Stomach (tissue), 9 donors: Measurements from ENCODE around the gene HOXC12. TPM values are rescaled to one million over a fixed set of nuclear protein-coding genes. Genes with fewer than 3 reads are reported as not detected.
A peak's percentile ranks its signal among the peaks of the same experiment; 100 is the strongest.

Experiments used
- DNase-seq, 2 donors: peaks; one replicate each; pipeline versions ENCODE4 v3.0.0 to v3.0.0-alpha.2; 2013 to 2019
- H3K27ac ChIP-seq, 5 donors: fragments of 200-600 bp in 4 of 5; sonication (generic) in 4 of 5; one replicate each; pipeline ENCODE4 v1.5.1; 2013 to 2019; ENCODE audit warnings: mild to moderate bottlenecking in 1 of 5, moderate library complexity in 1 of 5
- H3K27me3 ChIP-seq, 3 donors: fragments of 200-600 bp; sonication (generic); one replicate each; pipeline ENCODE4 v1.5.1; 2017 to 2019; ENCODE audit warnings: mixed run types in 1 of 3
- H3K36me3 ChIP-seq, 4 donors: fragments of 200-600 bp; sonication (generic); 1 replicate in 3 of 4; 2 replicates in 1 of 4; pipeline ENCODE4 v1.5.1; 2016 to 2019
- H3K4me1 ChIP-seq, 4 donors: fragments of 200-600 bp; sonication (generic); one replicate each; pipeline ENCODE4 v1.5.1; 2016 to 2019
- H3K4me3 ChIP-seq, 4 donors: fragments of 200-600 bp; sonication (generic) in 3 of 4; one replicate each; pipeline ENCODE4 v1.5.1; 2016 to 2019; ENCODE audit warnings: mild to moderate bottlenecking in 1 of 4
- H3K9me3 ChIP-seq, 4 donors: fragments of 200-600 bp; sonication (generic); one replicate each; pipeline ENCODE4 v1.5.1; 2016 to 2019
- EP300 ChIP-seq: sonication (generic); formaldehyde crosslinking; IDR thresholded peaks from one replicate; pipeline ENCODE4 v1.6.1; 2017; ENCODE audit warnings: antibody characterized with exemption
- POLR2A ChIP-seq, 4 donors: fragments of 450-650 bp; IDR thresholded peaks; one replicate each; pipeline ENCODE4 v1.6.1; 2016; ENCODE audit warnings: antibody characterized with exemption in 4 of 4, control low read depth in 2 of 4, mild to moderate bottlenecking in 1 of 4, moderate library complexity in 1 of 4
- POLR2AphosphoS5 ChIP-seq, 3 donors: sonication (generic); formaldehyde crosslinking; IDR thresholded peaks; one replicate each; pipeline ENCODE4 v1.6.1; 2016; ENCODE audit warnings: antibody characterized with exemption in 3 of 3
- WGBS, 5 donors: extraction: QIAGEN DNeasy Blood & Tissue Kit in 3 of 5; methylation state at CpG; one replicate each; pipeline versions ENCODE4 v1.1.5 to v1.1.7; 2013 to 2018; 5-methylcytosine and 5-hydroxymethylcytosine counted together
- intact Hi-C: fragments of 100-400 bp; cut with DNase I; formaldehyde crosslinking; loops from one replicate; pipeline ENCODE4 v1.15.1; 2023; ENCODE audit warnings: low total_unique reads
- polyA plus RNA-seq, 3 donors: library from polyadenylated mRNA; stranded (reverse); fragments of 200-250 nt; gene quantifications; one replicate each; pipeline ENCODE4 v1.2.3, GENCODE V29; 2013
- total RNA-seq, 5 donors: library from RNA; depleted of rRNA; stranded (reverse); fragments of >200 nt; gene quantifications; one replicate each; pipeline versions ENCODE4 v1.1.0 to v1.2.3, GENCODE V29; 2014 to 2016
- TF ChIP-seq, protein P1 (sequence below), 7 experiments: fragments of 450-650 bp in 4 of 7; fragments of 200-600 bp in 3 of 7; sonication (generic) in 3 of 7; IDR thresholded peaks; one replicate each; pipeline ENCODE4 v1.5.1; 2016 to 2019; ENCODE audit warnings: antibody characterized with exemption in 7 of 7, control low read depth in 2 of 7, mild to moderate bottlenecking in 1 of 7
- donor health status: healthy with polysubstance abuse.
- donor health status: Bipolar disorder and iron deficiency.
- donor health status: healthy.

The HOXC12 gene
- total and polyA plus RNA-seq, 8 donors = not detected

DNA sequence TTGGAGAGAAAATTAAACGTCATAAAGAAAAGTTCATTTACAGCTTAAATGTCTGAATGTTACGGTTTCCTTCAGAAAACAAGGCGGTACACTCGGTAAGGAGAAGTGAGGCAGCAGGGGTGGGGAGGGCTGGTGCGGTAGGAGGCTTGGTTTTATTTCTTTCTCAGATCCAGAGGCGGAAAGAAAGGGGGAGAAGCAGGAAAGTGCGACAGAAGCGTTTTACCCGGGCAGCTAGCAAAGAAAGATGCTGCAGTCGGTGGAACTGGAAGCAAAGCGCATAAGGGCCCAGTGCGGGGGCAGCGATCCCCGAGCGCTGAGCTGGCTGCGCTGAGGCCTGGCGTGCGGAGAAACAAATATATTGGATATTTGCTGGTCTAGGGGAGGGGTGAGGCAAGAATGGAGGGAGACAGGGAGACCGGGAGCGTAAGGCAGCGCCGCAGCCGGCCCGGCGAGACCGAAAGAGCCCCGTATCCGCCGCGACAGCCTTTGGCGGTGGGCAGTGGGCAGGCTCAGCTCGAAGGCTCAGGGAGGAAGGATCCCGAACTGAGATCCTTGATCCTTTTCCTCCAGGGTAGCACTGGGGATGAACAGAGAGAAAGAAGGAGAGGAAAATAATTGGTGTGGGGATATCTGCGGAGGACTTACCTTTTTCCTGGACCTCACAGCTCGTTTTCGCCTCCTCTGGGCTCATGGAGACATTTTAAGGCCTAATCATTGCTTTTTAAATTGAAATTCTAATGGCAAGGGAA lies 11.9 kb downstream of the HOXC12 start:
- 6 to 11% (median 10%) methylated on average over 36 of the region's 36 CpGs for WGBS, 5 donors
- no peaks in the 10 kb centered on the region for H3K36me3 ChIP-seq
- H3K27ac ChIP-seq = no peak overlapping the region
- intact Hi-C loops = no loop called here
- H3K4me3 ChIP-seq = peak overlapping the region in 1 of 4 donors; percentile 18
- peaks cover 74 to 100% (median 100%) of the 10 kb centered on the region in 3 donors for H3K27me3 ChIP-seq
- peaks cover 8 to 35% (median 24%) of the 10 kb centered on the region in 4 donors for H3K4me1 ChIP-seq
- H3K9me3 ChIP-seq = peaks cover 0 to 4% (median 0%) of the 10 kb centered on the region in 4 donors
- no peak for DNase-seq
- TF ChIP-seq EP300 (no peak), POLR2A (IDR thresholded peaks at IDR 0.05) (no peak), POLR2AphosphoS5 (IDR thresholded peaks at IDR 0.05) (no peak)
- TF ChIP-seq, protein P1, sequence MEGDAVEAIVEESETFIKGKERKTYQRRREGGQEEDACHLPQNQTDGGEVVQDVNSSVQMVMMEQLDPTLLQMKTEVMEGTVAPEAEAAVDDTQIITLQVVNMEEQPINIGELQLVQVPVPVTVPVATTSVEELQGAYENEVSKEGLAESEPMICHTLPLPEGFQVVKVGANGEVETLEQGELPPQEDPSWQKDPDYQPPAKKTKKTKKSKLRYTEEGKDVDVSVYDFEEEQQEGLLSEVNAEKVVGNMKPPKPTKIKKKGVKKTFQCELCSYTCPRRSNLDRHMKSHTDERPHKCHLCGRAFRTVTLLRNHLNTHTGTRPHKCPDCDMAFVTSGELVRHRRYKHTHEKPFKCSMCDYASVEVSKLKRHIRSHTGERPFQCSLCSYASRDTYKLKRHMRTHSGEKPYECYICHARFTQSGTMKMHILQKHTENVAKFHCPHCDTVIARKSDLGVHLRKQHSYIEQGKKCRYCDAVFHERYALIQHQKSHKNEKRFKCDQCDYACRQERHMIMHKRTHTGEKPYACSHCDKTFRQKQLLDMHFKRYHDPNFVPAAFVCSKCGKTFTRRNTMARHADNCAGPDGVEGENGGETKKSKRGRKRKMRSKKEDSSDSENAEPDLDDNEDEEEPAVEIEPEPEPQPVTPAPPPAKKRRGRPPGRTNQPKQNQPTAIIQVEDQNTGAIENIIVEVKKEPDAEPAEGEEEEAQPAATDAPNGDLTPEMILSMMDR (IDR thresholded peaks at IDR 0.05) = no peak

DNA sequence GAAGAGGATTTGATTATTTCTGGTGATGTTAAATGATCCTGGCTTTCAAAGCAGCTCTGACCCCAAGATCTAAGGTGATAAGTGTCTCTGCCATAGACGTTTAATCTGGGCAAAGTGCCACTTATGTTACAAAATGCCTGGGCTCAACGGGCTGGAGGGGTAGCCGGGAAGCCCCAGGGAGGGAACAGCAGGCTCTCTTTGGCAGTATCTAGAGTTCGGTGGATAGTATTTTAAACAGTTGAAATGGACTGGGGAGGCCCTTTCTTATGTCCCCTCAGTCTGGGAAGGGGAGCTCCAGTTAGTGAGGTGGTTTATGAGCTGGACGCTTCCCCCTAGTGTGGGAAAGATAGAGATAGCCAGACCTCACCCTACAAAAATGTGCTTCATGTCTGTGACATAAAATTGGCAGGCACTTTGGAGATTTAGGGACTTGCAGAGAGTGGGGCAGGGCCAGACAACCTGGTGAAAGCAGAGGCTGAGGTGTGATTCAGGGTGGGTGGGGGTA lies 12.8 kb downstream of the HOXC12 start:
- 6 to 15% (median 7%) methylated on average over 5 of the region's 5 CpGs for WGBS, 5 donors
- TF ChIP-seq, protein P1 (IDR thresholded peaks at IDR 0.05) = no peak
- TF ChIP-seq POLR2A (IDR thresholded peaks at IDR 0.05) = no peak
- TF ChIP-seq EP300 = no peak
- no peak for TF ChIP-seq POLR2AphosphoS5 (IDR thresholded peaks at IDR 0.05)
- Histone ChIP-seq H3K36me3 (no peaks in the 10 kb centered on the region), H3K4me3 (no peak overlapping the region), H3K27me3 (peaks cover 67 to 100% (median 100%) of the 10 kb centered on the region in 3 donors), H3K9me3 (peaks cover 0 to 5% (median 0%) of the 10 kb centered on the region in 4 donors), H3K27ac (no peak overlapping the region), H3K4me1 (peaks cover 8 to 34% (median 21%) of the 10 kb centered on the region in 4 donors)
- intact Hi-C loops = no loop called here
- no peak for DNase-seq

DNA sequence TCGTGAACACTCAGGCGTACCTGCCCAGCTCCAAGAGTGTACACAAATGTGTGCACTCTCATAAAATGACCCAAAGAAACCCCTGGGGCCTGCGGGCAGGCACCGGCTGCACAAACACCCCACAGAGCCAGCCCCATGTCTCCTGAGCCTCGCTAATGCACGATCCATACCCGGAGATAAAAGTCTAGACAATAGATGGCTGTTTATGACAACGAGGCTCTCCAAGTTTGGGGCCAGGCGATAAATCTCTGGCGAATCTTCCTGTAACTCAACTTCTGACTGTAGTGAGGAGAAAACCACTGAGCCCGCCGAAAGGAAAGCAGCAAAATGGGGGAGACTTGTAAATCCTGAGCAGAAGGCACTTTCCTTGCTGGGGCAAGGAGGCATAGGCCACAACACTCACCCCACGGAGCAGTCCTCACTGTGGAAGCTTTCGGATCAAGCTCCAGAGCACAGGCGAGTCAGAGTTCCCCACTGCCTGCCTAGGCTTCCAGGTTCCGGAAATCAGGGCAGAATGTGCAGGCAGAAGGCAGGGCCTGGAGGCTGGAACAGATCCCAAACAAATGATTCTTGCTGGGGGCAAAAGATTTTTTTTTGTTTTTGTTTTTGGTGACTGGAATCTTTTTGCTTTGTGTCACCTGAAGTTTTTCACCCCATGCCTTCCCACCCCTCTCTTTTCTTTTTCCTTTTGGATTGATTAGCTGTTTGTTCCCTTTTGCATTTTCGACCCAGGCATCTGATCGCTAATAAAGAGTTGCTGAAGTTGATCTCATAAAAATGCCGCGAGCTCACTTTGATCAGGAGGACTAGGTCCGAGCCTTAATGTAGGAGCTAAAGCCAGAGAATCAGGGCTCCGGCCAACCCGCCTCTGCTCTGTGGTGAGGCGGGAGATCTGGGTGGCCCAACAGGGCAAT lies 13.8 kb downstream of the HOXC12 start:
- Histone ChIP-seq H3K9me3 (peaks cover 0 to 13% (median 0%) of the 10 kb centered on the region in 4 donors), H3K4me3 (no peak overlapping the region), H3K27ac (no peak overlapping the region), H3K36me3 (no peaks in the 10 kb centered on the region), H3K27me3 (peaks cover 65 to 100% (median 100%) of the 10 kb centered on the region in 3 donors), H3K4me1 (peaks cover 10 to 38% (median 25%) of the 10 kb centered on the region in 4 donors)
- no peak for DNase-seq
- TF ChIP-seq, protein P1 (IDR thresholded peaks at IDR 0.05) = no peak
- TF ChIP-seq POLR2A (IDR thresholded peaks at IDR 0.05) = no peak
- no peak for TF ChIP-seq EP300
- no peak for TF ChIP-seq POLR2AphosphoS5 (IDR thresholded peaks at IDR 0.05)
- 13 to 29% (median 17%) methylated on average over 21 to 24 of the region's 24 CpGs for WGBS, 5 donors
- intact Hi-C loops = no loop called here

DNA sequence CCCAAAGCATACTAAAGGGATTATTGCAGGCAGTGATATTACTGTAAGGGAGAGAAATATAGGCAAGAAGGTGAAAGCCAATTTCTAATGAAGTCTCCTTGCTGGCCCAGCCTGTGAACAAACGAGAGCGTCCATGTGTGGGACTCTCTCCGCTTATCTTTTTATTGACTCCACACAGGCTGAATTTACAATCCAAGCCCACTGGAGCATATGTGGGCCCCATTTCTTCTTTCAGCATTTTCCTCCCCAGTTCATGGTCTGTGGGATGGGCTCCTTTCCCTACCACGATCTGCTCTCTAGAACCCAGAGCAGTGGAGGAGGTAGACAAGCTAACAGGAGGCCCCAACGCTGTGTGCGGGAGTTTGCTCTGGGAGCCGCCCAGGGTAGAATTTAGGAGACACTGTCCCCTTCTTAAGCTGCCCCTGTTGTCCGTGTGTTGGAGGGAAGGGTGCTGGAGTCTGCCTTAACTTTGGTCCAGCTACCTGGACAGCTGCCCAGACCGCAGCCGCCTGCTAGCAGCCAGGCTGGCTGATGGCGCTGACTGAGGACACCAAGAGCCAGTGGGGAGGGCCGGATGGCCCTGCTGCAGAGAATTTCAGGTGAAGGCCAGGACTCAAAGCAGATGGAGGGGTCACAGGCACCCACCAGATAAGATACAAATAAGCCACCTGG lies 15.0 kb downstream of the HOXC12 start:
- TF ChIP-seq POLR2A (IDR thresholded peaks at IDR 0.05) (no peak), EP300 (no peak), POLR2AphosphoS5 (IDR thresholded peaks at IDR 0.05) (no peak)
- TF ChIP-seq, protein P1 (IDR thresholded peaks at IDR 0.05) = no peak
- Histone ChIP-seq H3K27ac (no peak overlapping the region), H3K27me3 (peaks cover 67 to 100% (median 100%) of the 10 kb centered on the region in 3 donors), H3K9me3 (peaks cover 0 to 15% (median 0%) of the 10 kb centered on the region in 4 donors), H3K4me3 (no peak overlapping the region), H3K36me3 (no peaks in the 10 kb centered on the region), H3K4me1 (peaks cover 22 to 41% (median 31%) of the 10 kb centered on the region in 4 donors)
- 13 to 19% (median 16%) methylated on average over 12 of the region's 12 CpGs for WGBS, 5 donors
- intact Hi-C loops = no loop called here
- DNase-seq = no peak
